K562 (cell line): ENCODE data around the gene NOS2. TPM values are rescaled to one million over a fixed set of nuclear protein-coding genes. Genes with fewer than 3 reads are reported as not detected.

ENCODE experiments used
- ATAC-seq: fragments of 200-7000 bp; cut with Tn5 transposase; 3 replicates; pipeline ENCODE4 v1.9.1; 2020; ENCODE audit warnings: moderate library complexity
- BruUV-seq: library from RNA; stranded (reverse); fragments of 400-500 nt; replicated peaks from 2 replicates; lab custom pipeline; 2021; lab: Mats Ljungman, UMichigan
- CTCF ChIA-PET: fragments of 300-600 bp; formaldehyde crosslinking; extraction: SDS; loops from one replicate; lab custom pipeline; 2021; ENCODE audit warnings: low intra/inter-chr PET ratio; lab: Yijun Ruan, JAX
- POLR2A ChIA-PET: fragments of 300-600, 350-650 bp; sonication (Branson Sonifier 250); formaldehyde crosslinking; extraction: SDS; loops from one replicate; lab custom pipeline; 2021; ENCODE audit warnings: antibody characterized with exemption, inconsistent platforms; lab: Yijun Ruan, JAX
- DNase-seq, 4 experiments: peaks; one replicate each; pipeline versions ENCODE4 v3.0.0 to v3.0.0-alpha.2; 2011 to 2018; ENCODE audit warnings: low spot score in 3 of 4, mixed read lengths in 3 of 4; ENCODE audit errors: extremely low read depth in 1 of 4
- FAIRE-seq: peaks from 2 replicates; lab custom pipeline; 2011; peaks lifted over from hg19 to GRCh38; lab: Jason Lieb, UNC
- H2AFZ ChIP-seq: 2 replicates; pipeline ENCODE4 v1.6.0; 2011; ENCODE audit warnings: low read depth, low read length, control low read depth, inconsistent platforms
- H3K27ac ChIP-seq: fragments of 200-600 bp; 3 replicates; pipeline ENCODE4 v1.8.0; 2011; ENCODE audit warnings: low read depth, mild to moderate bottlenecking, control low read depth, inconsistent platforms, low read length, moderate library complexity, mixed read lengths; ENCODE audit errors: extremely low read depth
- H3K27me3 ChIP-seq, 2 experiments: fragments of 300-600 bp in 1 of 2; 2 replicates in 1 of 2; 3 replicates in 1 of 2; pipeline versions ENCODE4 v1.6.0 to v1.8.0; 2011; ENCODE audit warnings: inconsistent platforms in 2 of 2, low read length in 2 of 2, mild to moderate bottlenecking in 1 of 2, mixed read lengths in 1 of 2, moderate library complexity in 1 of 2; ENCODE audit not compliant: control insufficient read depth in 2 of 2, insufficient read depth in 2 of 2
- H3K36me3 ChIP-seq: fragments of 300-600 bp; 3 replicates; pipeline ENCODE4 v1.8.0; 2011; ENCODE audit warnings: mild to moderate bottlenecking, low read length, inconsistent platforms; ENCODE audit not compliant: control insufficient read depth, insufficient read depth
- H3K4me1 ChIP-seq, 2 experiments: fragments of 200-600 bp in 1 of 2; replicated peaks in 1 of 2; 2 replicates in 1 of 2; 3 replicates in 1 of 2; pipeline versions ENCODE4 v1.5.1 to v1.8.0; 2011; ENCODE audit warnings: inconsistent platforms in 2 of 2, low read length in 2 of 2, mild to moderate bottlenecking in 1 of 2, mixed read lengths in 1 of 2, moderate library complexity in 1 of 2; ENCODE audit not compliant: control insufficient read depth in 2 of 2, insufficient read depth in 2 of 2
- H3K4me2 ChIP-seq: 2 replicates; pipeline ENCODE4 v1.6.1; 2011; ENCODE audit warnings: low read length, control low read depth, inconsistent platforms, mixed read lengths; ENCODE audit not compliant: insufficient read depth
- H3K4me3 ChIP-seq: fragments of 200-600 bp; sonication (generic), shearing (Covaris generic); 2 replicates; pipeline ENCODE4 v1.5.1; 2016; ENCODE audit warnings: control low read depth, inconsistent platforms
- H3K79me2 ChIP-seq: fragments of 200-600 bp; 3 replicates; pipeline ENCODE4 v1.8.0; 2011; ENCODE audit warnings: low read length, inconsistent platforms; ENCODE audit not compliant: control insufficient read depth, insufficient read depth
- H3K9ac ChIP-seq, 2 experiments: 2 replicates each; pipeline versions ENCODE4 v1.6.0 to v1.6.1; 2011; ENCODE audit warnings: low read depth in 2 of 2, low read length in 2 of 2, control low read depth in 1 of 2, inconsistent platforms in 1 of 2, mild to moderate bottlenecking in 1 of 2, mixed read lengths in 1 of 2; ENCODE audit not compliant: insufficient read depth in 1 of 2
- H3K9me1 ChIP-seq: one replicate; pipeline ENCODE4 v1.6.0; 2011; ENCODE audit warnings: inconsistent platforms, mild to moderate bottlenecking, low read length, moderate library complexity; ENCODE audit not compliant: control insufficient read depth, insufficient read depth
- H3K9me3 ChIP-seq: replicated peaks from 2 replicates; pipeline ENCODE4 v1.5.1; 2011; ENCODE audit warnings: low read depth, low read length, inconsistent platforms; ENCODE audit not compliant: control insufficient read depth, insufficient read depth
- H4K20me1 ChIP-seq: replicated peaks from 2 replicates; pipeline ENCODE4 v1.6.1; 2011; ENCODE audit warnings: low read length, inconsistent platforms, mixed read lengths; ENCODE audit not compliant: control insufficient read depth, insufficient read depth
- CEBPB ChIP-seq: fragments of 450-650 bp; IDR thresholded peaks from 2 replicates; pipeline ENCODE4 v1.6.1; 2016; ENCODE audit warnings: missing genetic modification characterization, missing compliant biosample characterization
- CEBPG ChIP-seq, 3 experiments: fragments of 200-800 bp in 1 of 3; sonication (Bioruptor generic) in 1 of 3; sonication (generic) in 1 of 3; formaldehyde crosslinking in 1 of 3; IDR thresholded peaks in 2 of 3; conservative IDR thresholded peaks in 1 of 3; 2 replicates each; pipeline versions ENCODE4 v1.6.1 to v1.8.0; 2016 to 2022; ENCODE audit warnings: missing compliant biosample characterization in 2 of 3, missing genetic modification characterization in 2 of 3, mild to moderate bottlenecking in 1 of 3, missing genetic modification reagents in 1 of 3
- JUND ChIP-seq, 2 experiments: IDR thresholded peaks; 2 replicates in 1 of 2; 3 replicates in 1 of 2; pipeline ENCODE4 v1.6.1; 2011; ENCODE audit warnings: borderline replicate concordance in 2 of 2, low read depth in 2 of 2, low read length in 2 of 2, improper control_type of control experiment in 1 of 2, missing biosample characterization in 1 of 2, missing genetic modification characterization in 1 of 2, missing genetic modification reagents in 1 of 2
- MAFG ChIP-seq: fragments of 450-650 bp; conservative IDR thresholded peaks from 2 replicates; pipeline ENCODE4 v1.6.1; 2016; ENCODE audit warnings: missing genetic modification characterization, missing compliant biosample characterization
- NONO ChIP-seq, 2 experiments: fragments of 200-400 bp in 1 of 2; fragments of 450-650 bp in 1 of 2; formaldehyde crosslinking in 1 of 2; IDR thresholded peaks; 2 replicates each; pipeline ENCODE4 v1.6.1; 2017; ENCODE audit warnings: low read depth in 2 of 2, mild to moderate bottlenecking in 2 of 2, moderate library complexity in 2 of 2, low read length in 1 of 2
- POLR2G ChIP-seq: fragments of 200-400 bp; formaldehyde crosslinking; IDR thresholded peaks from 2 replicates; pipeline ENCODE4 v1.6.1; 2017; ENCODE audit warnings: low read depth, mild to moderate bottlenecking, antibody characterized with exemption, low read length, moderate library complexity
- RBM15 ChIP-seq: fragments of 200-400 bp; formaldehyde crosslinking; IDR thresholded peaks from 2 replicates; pipeline ENCODE4 v1.6.1; 2018; ENCODE audit warnings: mild to moderate bottlenecking, low read length, moderate library complexity; ENCODE audit not compliant: insufficient read depth
- TFE3 ChIP-seq: fragments of 450-650 bp; formaldehyde crosslinking; IDR thresholded peaks from 2 replicates; pipeline ENCODE4 v1.4.0; 2020; ENCODE audit warnings: mild to moderate bottlenecking, mixed read lengths
- ZC3H8 ChIP-seq: fragments of 450-650 bp; IDR thresholded peaks from 2 replicates; pipeline ENCODE4 v1.6.1; 2017
- ZNF324 ChIP-seq: fragments of 250-450 bp; sonication (Bioruptor Pico); IDR thresholded peaks from 2 replicates; pipeline ENCODE4 v1.4.0; 2020; ENCODE audit warnings: mild to moderate bottlenecking
- ZNF655 ChIP-seq: fragments of 250-450 bp; sonication (Bioruptor Pico); IDR thresholded peaks from 2 replicates; pipeline ENCODE4 v1.5.0; 2021
- WGBS: fragments of 100-300 bp; shearing (Covaris generic); methylation state at CpG from one replicate; pipeline ENCODE4 v1.1.6; 2016; ENCODE audit warnings: low coverage, mixed read lengths; ENCODE audit not compliant: insufficient coverage; ENCODE audit errors: missing lambda C conversion rate; 5-methylcytosine and 5-hydroxymethylcytosine counted together
- in situ Hi-C: fragments of 300-500 bp; cut with MboI; formaldehyde crosslinking; loops from 4 replicates; pipeline ENCODE4 v1.15.0; 2018; ENCODE audit warnings: inconsistent platforms, mixed read lengths
- intact Hi-C: fragments of 100-400 bp; cut with micrococcal nuclease; formaldehyde crosslinking; loops from 2 replicates; pipeline ENCODE4 v1.14.2; 2022
- polyA plus RNA-seq, 8 experiments: library from polyadenylated mRNA; depleted of rRNA in 4 of 8; stranded (reverse) in 5 of 8; unstranded in 3 of 8; fragments of >200 nt; fragmentation: Nextera tagmentation in 2 of 8; fragmentation: Illumina TruSeq in 1 of 8; extraction: Ambion mirVana in 2 of 8; extraction: Trizol in 1 of 8; gene quantifications; 2 replicates each; pipeline versions ENCODE4 v1.2.1 to v1.2.3, GENCODE V29; 2011 to 2014; ENCODE audit warnings: inconsistent platforms in 1 of 8, missing spikeins in 1 of 8
- total RNA-seq, 7 experiments: library from RNA; depleted of rRNA in 6 of 7; stranded (reverse); fragments of >200 nt in 6 of 7; fragmentation: Illumina TruSeq in 2 of 7; extraction: Trizol in 2 of 7; gene quantifications; 2 replicates each; pipeline versions ENCODE4 v1.2.1 to v1.2.3, GENCODE V29; 2011 to 2021; ENCODE audit warnings: low replicate concordance in 1 of 7

Gene NOS2
- total and polyA plus RNA-seq, 9 of the 15 experiments (the other 6 are each of a cell fraction or from before 2014, with no cell fraction given), result not detected

- TF ChIP-seq ZC3H8 (no peak), ZNF324 (CRISPR knock-in tag) (no peak), JUND (IDR thresholded peaks at IDR 0.05; ENCODE audit: borderline replicate concordance, low read depth, low read length) (no peak), JUND (tag; IDR thresholded peaks at IDR 0.05; ENCODE audit: borderline replicate concordance, low read depth, low read length) (no peak)
These were observed at the start of gene NOS2 (continued) for GRCh38 chr17:27800522-27800921.

- FAIRE-seq, result no peak
- WGBS, result under 1% methylated on average over 9 of the region's 9 CpGs
- in situ Hi-C loops, result no loop called here
These were observed 49.3 kb upstream of the NOS2 start for GRCh38 chr17:27849474-27850185.

More at GRCh38 chr17:27849474-27850185, 49.3 kb upstream of the NOS2 start:
- Histone ChIP-seq H3K9ac (no peak overlapping the region), H3K4me1 (no peaks in the 10 kb centered on the region; a peak in 1 of 5 replicates), H3K4me2 (no peak overlapping the region), H3K9me3 (no peaks in the 10 kb centered on the region), H3K36me3 (no peaks in the 10 kb centered on the region), H3K9me1 (no peaks in the 10 kb centered on the region), H3K27ac (no peak overlapping the region), H3K27me3 (peaks cover 2 to 18% of the 10 kb centered on the region in 2 experiments; a peak in 2 of 5 replicates), H4K20me1 (no peaks in the 10 kb centered on the region), H2AFZ (no peak overlapping the region), H3K79me2 (no peaks in the 10 kb centered on the region), H3K4me3 (no peak overlapping the region)
- CTCF ChIA-PET, result no interaction called here
- TF ChIP-seq CEBPG (CRISPR knock-in tag; IDR thresholded peaks at IDR 0.05) (no peak), CEBPG (tag; conservative IDR thresholded peaks at IDR 0.05 in 1 of 2, IDR thresholded peaks at IDR 0.05 in 1 of 2) (peak; percentile 20 to 75; a peak in 2 of 4 replicates), NONO (IDR thresholded peaks at IDR 0.05; ENCODE audit: low read depth in 2 of 2, low read length in 1 of 2) (no peak), MAFG (0 out of 2 replicates have a peak, but pooled peaks have one; percentile 10), CEBPB (tag) (peak; percentile 67; the same call in 1 of the 2 replicates), ZNF655 (CRISPR knock-in tag) (no peak), RBM15 (no peak), POLR2G (no peak), TFE3 (CRISPR knock-in tag) (no peak)
- ATAC-seq (no peak), DNase-seq (no peak)
- intact Hi-C loops, result no loop called here
- BruUV-seq, result no TSS peak
- POLR2A ChIA-PET, result no interaction called here
